HFF-Myc (cell line): ENCODE results near the gene ACAP2.

Source experiments
- DNase-seq: peaks from one replicate; pipeline ENCODE4 v3.0.0-alpha.2; 2011; ENCODE audit warnings: low read depth; ENCODE audit errors: extremely low read depth
- H3K4me3 ChIP-seq: replicated peaks from 2 replicates; pipeline ENCODE4 v1.5.1; 2011; ENCODE audit warnings: low read depth, mild to moderate bottlenecking, control low read depth, low read length
- TF ChIP-seq, protein P1 (sequence below): IDR thresholded peaks from 2 replicates; pipeline ENCODE4 v1.5.1; 2012; ENCODE audit warnings: mild to moderate bottlenecking, low read depth, low read length, control low read depth; ENCODE audit errors: missing control alignments

ACAP2 gene

DNA sequence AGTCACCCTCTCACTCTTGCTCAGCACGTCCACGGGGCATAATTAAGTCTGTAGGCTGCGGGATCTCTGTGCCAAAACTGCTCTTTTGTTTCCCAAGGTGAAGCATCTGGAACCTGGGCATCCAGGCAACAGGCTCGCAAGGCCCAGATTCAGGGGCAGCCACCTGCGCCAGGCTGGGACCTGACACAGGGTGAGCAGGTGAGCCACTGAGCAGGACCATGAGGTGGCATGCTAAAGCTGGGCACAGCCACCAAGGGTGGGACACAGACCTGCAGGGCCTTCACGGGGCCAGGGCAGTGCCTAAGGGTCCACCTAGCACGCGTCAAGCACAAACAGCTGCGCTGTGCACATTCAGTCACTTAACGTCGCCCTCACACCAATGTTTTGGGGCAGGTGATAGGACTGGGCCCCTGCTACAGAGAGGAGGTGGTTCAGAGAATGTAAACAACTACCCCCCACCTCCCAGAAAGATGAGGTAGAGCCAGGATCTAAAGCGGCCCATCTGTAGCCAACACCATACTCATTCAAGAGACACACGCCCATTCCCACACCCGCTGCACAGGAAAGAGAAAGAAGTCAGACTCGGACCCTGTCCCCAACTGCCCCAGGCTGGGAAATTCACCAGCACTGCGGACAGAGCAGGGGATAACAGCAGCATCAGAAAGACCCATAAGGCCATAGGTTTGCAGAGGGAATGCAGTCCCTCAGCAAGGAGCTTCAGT lies 188.2 kb downstream of the ACAP2 start:
- DNase-seq = no peak
- TF ChIP-seq, protein P1, sequence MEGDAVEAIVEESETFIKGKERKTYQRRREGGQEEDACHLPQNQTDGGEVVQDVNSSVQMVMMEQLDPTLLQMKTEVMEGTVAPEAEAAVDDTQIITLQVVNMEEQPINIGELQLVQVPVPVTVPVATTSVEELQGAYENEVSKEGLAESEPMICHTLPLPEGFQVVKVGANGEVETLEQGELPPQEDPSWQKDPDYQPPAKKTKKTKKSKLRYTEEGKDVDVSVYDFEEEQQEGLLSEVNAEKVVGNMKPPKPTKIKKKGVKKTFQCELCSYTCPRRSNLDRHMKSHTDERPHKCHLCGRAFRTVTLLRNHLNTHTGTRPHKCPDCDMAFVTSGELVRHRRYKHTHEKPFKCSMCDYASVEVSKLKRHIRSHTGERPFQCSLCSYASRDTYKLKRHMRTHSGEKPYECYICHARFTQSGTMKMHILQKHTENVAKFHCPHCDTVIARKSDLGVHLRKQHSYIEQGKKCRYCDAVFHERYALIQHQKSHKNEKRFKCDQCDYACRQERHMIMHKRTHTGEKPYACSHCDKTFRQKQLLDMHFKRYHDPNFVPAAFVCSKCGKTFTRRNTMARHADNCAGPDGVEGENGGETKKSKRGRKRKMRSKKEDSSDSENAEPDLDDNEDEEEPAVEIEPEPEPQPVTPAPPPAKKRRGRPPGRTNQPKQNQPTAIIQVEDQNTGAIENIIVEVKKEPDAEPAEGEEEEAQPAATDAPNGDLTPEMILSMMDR = no peak
- H3K4me3 ChIP-seq = no peak overlapping the region

DNA sequence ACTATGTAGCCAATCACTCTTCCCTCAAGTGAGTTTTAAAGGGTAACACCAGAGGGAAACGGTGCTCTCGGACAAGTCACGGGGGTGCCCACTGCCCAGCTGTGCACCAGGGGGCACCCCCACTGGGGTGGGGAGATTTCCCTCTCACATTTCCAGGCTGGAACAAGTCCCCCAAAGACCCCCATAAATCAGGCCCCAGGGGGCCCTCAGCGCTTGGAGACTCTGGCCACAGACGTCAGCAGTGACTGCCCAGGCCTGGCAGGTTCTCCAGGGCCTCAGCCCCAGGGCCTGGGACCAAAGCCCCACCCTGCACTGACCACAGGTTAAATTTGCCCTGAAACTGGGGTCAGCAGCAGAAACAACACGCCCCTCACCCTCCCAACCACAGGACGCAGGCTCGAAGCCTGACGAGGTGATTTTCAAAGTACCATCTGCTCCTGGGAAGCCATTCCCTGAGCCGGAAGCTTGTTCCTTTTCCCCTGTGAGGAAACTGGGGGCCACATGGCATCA lies 188.8 kb downstream of the ACAP2 start:
- H3K4me3 ChIP-seq = no peak overlapping the region
- TF ChIP-seq, protein P1 = no peak
- no peak for DNase-seq

DNA sequence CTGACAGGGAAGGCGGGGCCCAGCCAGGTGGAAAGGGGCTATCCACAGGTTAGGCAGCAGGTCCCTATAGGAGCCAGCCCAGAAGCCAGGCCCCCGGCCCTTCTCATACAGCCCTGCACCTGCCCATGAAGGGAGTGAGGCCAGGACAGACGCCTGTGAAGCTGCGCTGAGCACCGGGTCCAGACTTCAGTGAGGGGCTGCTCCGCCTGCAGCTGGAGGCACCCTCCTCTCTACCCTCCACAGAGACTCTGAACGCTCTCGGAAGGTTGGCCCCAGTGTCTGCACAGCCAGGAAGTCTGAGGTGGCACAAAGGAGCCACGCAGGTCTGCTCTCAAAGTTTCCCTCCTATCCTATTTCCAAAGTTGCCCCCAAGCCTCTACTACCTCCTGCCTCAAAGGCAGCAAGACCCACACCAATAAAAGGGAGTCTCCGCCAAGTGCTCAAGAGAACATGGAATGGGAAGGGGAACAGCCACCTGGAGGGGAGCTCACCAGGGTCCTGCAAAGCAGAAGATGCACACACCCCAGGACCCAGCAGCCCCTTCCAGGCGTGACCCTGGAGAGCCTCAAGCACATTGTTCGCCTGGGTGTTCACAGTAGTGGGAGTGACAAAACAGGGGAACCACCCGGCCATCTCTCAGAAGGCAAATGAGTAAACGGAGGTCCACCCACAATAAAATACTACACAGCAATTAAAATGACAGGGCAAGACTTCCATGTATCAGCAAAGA lies 191.3 kb downstream of the ACAP2 start:
- DNase-seq = no peak
- H3K4me3 ChIP-seq = no peak overlapping the region
- TF ChIP-seq, protein P1 = no peak

DNA sequence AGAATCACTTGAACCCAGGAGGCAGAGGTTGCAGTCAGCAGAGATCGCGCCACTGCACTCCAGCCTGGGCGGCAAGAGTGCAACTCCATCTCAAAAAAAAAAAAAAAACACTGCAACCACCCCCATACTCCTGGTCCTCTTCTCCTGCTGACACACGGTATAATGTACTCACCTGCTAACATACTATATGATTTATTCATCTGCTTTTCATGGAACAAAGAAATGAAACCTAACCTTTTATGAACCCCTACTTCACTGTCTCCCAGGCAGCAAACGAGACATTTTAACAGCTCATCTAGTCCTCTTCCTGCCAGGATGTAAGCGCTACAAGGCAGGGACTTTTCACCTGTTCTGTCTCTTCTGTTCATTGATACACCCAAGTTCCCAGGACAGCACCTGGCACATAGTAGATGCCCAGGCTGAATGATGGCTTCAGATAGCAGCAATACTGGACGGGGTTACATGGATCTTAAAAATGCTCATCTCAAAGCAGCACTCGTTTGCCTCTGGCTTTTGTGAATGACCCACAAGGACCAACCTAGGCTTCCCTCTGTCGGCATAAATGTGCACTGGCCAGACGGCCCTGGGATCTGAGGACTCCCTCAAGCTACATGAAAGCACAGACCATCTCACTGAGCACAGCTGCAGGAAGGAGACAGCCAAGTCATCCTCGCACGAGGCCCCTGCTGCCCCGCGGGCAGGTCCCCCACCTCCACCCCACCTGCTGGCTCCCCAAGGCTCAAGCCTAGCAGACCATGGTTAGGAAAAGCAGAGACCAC lies 192.2 kb downstream of the ACAP2 start:
- H3K4me3 ChIP-seq = no peak overlapping the region
- DNase-seq = no peak
- TF ChIP-seq, protein P1 = peak; percentile 7

DNA sequence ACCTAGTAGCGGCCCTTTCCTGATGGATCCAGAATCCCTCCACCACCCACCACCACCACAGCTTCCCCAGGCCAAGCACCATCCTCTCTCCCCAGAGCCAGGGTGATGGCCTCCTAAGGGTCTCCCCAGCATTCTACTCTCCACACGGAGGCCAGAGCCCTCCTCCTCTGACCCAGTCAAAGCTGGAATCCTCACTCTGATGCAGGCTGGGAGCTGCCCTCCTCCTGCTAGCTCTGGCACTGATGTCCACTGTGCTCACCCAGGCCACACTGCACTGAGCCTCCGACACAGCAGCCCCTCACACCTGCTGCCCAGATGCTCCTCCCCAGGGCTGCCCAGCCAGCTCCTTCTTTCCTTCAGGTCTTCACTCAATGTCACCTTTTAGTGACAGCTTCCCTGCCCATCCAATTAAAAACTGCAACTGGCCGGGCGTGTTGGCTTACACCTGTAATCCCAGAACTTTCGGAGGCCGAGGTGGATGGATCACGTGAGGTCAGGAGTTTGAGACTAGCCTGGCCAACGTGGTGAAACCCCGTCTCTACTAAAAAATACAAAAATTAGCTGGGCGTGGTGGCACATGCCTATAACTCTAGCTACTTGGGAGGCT lies 192.9 kb downstream of the ACAP2 start:
- no peak for DNase-seq
- TF ChIP-seq, protein P1 = no peak

DNA sequence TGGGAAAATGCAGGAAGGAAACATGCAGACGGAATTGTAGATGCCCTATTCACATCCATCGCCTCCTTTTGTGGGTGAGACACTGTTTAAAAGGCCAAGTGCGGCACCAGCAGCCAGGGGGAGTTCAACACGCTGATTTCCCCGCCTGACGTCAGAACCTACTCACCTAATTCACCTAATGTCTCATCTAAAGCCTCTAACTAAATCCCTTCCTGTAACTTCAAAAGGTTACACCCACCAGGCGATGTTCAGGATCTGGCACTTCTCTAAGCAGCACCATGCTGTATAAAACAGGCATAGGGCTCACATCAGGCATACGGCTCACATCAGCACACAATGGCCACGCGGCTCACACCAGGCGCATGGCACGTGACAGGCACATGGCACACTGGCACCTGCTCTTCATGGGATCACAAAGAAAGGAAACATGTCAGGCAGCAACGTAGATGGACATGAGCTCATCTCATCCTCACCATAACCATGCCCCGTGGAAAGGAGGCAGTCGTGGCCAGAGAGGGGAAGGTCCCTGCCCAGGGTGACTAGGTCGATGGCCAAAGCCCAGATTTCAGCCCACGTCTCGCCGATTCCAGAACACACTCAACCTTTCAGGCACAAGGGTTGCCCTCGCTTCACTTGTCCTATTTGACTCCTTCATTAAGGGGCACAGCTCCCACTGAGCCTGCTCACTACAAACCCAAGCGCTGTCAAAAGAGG lies 193.6 kb downstream of the ACAP2 start:
- H3K4me3 ChIP-seq = no peak overlapping the region
- TF ChIP-seq, protein P1 = no peak
- DNase-seq = no peak

More for the DNA sequence above, 192.9 kb downstream of the ACAP2 start:
- no peak overlapping the region for H3K4me3 ChIP-seq
